HL-60 (cell line): ENCODE measurements around the gene PSIP1.

ENCODE experiments used
- DNase-seq, 2 experiments: peaks; one replicate each; pipeline ENCODE4 v3.0.0-alpha.2; 2010 to 2020; ENCODE audit warnings: low read depth in 1 of 2, low spot score in 1 of 2
- H3K27ac ChIP-seq: fragments of 250-450 bp; sonication (Bioruptor Pico); replicated peaks from 2 replicates; pipeline ENCODE4 v1.5.1; 2020; ENCODE audit warnings: mild to moderate bottlenecking, moderate library complexity
- H3K27me3 ChIP-seq: fragments of 250-450 bp; sonication (Bioruptor Pico); 2 replicates; pipeline ENCODE4 v1.5.1; 2021; ENCODE audit warnings: mild to moderate bottlenecking, moderate library complexity; ENCODE audit not compliant: insufficient read depth, poor library complexity, severe bottlenecking
- H3K4me3 ChIP-seq: replicated peaks from 2 replicates; pipeline ENCODE4 v1.5.1; 2011; ENCODE audit warnings: mild to moderate bottlenecking, control low read depth, low read length; ENCODE audit not compliant: insufficient read depth
- GABPA ChIP-seq: IDR thresholded peaks from 2 replicates; pipeline ENCODE4 v1.6.1; 2012; ENCODE audit warnings: low read depth
- POLR2AphosphoS5 ChIP-seq: IDR thresholded peaks from 2 replicates; pipeline ENCODE4 v1.6.1; 2012; ENCODE audit warnings: low read depth
- SPI1 ChIP-seq: IDR thresholded peaks from 2 replicates; pipeline ENCODE4 v1.6.1; 2012; ENCODE audit warnings: low read depth, mild to moderate bottlenecking, borderline replicate concordance
- TF ChIP-seq, protein P1 (sequence below): IDR thresholded peaks from one replicate; pipeline ENCODE4 v1.5.1; 2011; ENCODE audit warnings: low read length, control low read depth, inconsistent platforms; ENCODE audit not compliant: insufficient read depth
- TF ChIP-seq, protein P2 (sequence below): IDR thresholded peaks from 2 replicates; pipeline ENCODE4 v1.6.1; 2012; ENCODE audit warnings: low read depth; ENCODE audit not compliant: insufficient replicate concordance

Gene PSIP1

DNA sequence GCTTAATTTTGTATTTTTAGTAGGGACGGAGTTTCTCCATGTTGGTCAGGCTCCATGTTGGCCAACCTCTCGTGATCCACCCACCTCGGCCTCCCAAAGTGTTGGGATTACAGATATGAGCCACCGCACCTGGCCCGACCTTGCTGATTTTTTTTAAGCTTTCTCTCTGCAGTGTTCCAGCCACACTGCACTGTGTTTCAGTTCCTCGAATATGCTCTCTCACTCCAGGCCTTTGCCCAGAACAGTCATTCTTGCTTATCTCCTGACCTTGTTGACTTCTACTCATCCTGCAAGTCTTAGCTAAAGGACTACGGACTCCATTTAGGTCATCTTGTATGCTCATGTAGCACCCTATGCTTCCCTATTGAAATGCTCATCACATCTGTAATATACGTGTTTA, 84.8 kb downstream of the PSIP1 start:
- Histone ChIP-seq H3K27me3 (no peaks in the 10 kb centered on the region), H3K27ac (no peak overlapping the region), H3K4me3 (no peak overlapping the region)
- no peak for DNase-seq
- no peak for TF ChIP-seq POLR2AphosphoS5
- no peak for TF ChIP-seq GABPA
- TF ChIP-seq, protein P1, sequence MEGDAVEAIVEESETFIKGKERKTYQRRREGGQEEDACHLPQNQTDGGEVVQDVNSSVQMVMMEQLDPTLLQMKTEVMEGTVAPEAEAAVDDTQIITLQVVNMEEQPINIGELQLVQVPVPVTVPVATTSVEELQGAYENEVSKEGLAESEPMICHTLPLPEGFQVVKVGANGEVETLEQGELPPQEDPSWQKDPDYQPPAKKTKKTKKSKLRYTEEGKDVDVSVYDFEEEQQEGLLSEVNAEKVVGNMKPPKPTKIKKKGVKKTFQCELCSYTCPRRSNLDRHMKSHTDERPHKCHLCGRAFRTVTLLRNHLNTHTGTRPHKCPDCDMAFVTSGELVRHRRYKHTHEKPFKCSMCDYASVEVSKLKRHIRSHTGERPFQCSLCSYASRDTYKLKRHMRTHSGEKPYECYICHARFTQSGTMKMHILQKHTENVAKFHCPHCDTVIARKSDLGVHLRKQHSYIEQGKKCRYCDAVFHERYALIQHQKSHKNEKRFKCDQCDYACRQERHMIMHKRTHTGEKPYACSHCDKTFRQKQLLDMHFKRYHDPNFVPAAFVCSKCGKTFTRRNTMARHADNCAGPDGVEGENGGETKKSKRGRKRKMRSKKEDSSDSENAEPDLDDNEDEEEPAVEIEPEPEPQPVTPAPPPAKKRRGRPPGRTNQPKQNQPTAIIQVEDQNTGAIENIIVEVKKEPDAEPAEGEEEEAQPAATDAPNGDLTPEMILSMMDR: no peak
- TF ChIP-seq, protein P2, sequence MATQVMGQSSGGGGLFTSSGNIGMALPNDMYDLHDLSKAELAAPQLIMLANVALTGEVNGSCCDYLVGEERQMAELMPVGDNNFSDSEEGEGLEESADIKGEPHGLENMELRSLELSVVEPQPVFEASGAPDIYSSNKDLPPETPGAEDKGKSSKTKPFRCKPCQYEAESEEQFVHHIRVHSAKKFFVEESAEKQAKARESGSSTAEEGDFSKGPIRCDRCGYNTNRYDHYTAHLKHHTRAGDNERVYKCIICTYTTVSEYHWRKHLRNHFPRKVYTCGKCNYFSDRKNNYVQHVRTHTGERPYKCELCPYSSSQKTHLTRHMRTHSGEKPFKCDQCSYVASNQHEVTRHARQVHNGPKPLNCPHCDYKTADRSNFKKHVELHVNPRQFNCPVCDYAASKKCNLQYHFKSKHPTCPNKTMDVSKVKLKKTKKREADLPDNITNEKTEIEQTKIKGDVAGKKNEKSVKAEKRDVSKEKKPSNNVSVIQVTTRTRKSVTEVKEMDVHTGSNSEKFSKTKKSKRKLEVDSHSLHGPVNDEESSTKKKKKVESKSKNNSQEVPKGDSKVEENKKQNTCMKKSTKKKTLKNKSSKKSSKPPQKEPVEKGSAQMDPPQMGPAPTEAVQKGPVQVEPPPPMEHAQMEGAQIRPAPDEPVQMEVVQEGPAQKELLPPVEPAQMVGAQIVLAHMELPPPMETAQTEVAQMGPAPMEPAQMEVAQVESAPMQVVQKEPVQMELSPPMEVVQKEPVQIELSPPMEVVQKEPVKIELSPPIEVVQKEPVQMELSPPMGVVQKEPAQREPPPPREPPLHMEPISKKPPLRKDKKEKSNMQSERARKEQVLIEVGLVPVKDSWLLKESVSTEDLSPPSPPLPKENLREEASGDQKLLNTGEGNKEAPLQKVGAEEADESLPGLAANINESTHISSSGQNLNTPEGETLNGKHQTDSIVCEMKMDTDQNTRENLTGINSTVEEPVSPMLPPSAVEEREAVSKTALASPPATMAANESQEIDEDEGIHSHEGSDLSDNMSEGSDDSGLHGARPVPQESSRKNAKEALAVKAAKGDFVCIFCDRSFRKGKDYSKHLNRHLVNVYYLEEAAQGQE: no peak
- TF ChIP-seq SPI1: no peak

DNA sequence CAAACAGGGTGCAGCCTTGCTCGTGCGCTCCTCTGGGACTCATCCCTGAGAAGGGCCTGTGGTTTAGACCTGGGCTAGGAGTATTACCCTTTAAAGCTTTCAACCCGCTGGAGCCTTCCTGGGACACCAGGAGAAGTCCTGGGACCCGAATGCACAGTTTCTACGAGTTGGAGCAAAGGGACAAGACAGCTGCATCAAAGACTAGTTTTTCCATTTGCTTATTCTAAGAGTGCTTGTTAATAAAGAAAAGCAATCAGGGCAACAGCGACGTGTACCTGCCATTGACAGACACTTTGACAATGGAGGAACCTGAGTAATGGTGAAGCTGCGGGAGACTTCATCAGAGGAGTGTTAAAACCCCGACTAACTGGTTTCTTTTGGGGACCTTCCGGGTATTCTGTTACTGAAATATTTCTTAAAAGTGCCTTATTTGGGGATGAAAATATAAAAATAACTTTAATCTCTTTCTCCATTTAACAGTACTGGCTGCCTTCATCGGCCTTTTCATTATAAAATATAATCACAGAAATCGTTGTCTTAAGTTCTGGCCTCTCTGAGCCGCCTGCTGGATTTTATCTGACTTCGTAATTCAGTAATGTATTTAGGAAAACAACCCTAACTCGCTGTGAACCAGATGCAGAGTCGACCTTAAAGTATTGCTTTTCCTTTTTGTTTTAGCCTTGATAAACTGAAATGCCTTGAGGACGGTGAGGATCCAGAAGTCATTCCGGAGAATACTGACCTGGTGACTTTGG, 87.4 kb downstream of the PSIP1 start:
- no peak for DNase-seq
- H3K4me3 ChIP-seq: peak overlapping the region; percentile 83
- H3K27ac ChIP-seq: peak overlapping the region; percentile 78
- H3K27me3 ChIP-seq: no peaks in the 10 kb centered on the region
- TF ChIP-seq, protein P1: no peak
- TF ChIP-seq, protein P2: no peak
- no peak for TF ChIP-seq GABPA
- no peak for TF ChIP-seq POLR2AphosphoS5
- TF ChIP-seq SPI1: no peak

DNA sequence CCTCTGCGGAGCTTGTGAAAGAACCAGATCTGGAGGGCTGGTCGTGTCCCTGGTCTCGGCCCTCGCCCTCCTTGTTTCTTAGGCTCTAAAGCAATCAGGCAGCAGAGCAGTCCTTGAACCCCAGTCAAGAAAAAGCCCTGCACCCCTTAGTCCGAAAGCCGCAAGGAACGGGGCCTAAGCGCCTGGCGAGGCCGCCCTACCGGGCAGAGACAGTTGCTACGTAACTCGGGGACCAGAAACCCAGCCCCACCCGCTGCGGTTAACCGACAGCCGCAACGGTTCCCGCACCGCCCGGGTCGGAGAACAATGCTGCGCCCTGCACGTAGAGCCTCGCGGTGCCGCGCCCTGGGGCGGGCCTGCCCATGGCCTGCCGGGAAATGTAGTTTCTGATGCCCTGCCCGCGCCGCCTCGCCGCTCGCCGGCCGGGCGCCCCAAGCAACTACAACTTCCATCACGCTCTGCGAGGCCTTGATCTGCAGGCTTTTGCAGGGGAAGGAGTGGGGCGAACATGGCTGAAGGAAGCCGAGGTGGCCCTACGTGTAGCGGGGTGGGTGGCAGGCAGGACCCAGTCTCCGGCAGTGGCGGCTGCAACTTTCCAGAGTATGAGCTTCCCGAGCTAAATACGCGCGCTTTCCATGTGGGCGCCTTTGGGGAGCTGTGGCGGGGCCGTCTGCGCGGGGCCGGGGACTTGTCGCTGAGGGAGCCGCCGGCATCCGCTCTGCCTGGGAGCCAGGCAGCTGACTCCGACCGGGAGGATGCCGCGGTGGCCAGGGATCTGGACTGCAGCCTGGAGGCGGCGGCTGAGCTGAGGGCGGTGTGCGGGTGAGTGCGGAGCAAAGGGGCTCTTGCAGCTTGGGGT, 88.2 kb downstream of the PSIP1 start, which contains the start of gene SNAPC3:
Gene SNAPC3 (plus strand): TSS at position 505 of the 859 bp plus-strand sequence. CDS start 4 bp downstream, at position 509.
- H3K27me3 ChIP-seq: no peaks in the 10 kb centered on the region
- H3K27ac ChIP-seq: peak within 1 kb of the TSS; percentile 78
- peak; percentile 49 to 88 for DNase-seq
- H3K4me3 ChIP-seq: peak within 1 kb of the TSS; percentile 83
- TF ChIP-seq POLR2AphosphoS5: peak; percentile 43; the same call in 1 of the 2 replicates
- TF ChIP-seq SPI1: no peak
- TF ChIP-seq, protein P1: no peak
- TF ChIP-seq GABPA: no peak
